ENCODE data around the gene ACTR2. TPM values are rescaled to one million over a fixed set of nuclear protein-coding genes. Genes with fewer than 3 reads are reported as not detected.

The ACTR2 gene
- total RNA-seq, 1 experiment from 2014 or later = 248 TPM

DNA sequence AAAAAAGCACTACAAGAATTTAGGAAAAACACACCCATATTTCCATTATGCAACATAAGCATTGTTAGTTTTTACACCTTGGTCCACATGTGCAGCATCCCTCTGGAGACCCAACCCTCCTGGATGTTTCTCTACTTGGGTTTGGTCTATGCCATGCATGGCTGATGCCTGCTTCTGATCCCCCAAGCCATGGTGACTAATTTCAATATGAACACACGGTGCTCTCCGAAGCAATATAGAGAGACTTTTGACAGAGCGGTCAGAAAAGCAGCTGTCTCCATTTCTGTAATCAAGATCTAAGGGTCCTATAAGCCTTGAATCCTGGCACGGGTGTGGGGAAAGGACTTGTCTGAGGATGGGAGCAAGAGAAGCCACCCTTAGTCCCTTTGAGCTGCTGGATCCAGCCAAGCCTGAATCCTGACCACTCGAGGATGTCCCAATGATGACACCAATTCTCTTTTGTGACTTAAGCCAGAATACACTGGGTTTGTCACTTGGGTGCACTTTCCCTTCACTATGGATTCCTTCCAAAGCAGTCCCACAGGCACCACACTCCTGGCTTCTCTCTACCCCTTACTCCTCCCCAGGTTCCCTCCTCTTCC, 91.5 kb downstream of the ACTR2 start:
- Mint-ChIP-seq H3K36me3 (ENCODE audit: insufficient read depth, unreplicated experiment) (peaks cover 58% of the 10 kb centered on the region), H3K4me3 (ENCODE audit: unreplicated experiment) (no peak overlapping the region), H3K27me3 (ENCODE audit: insufficient read depth, unreplicated experiment) (no peaks in the 10 kb centered on the region), H3K27ac (ENCODE audit: unreplicated experiment) (peak overlapping the region; percentile 60), H3K9me3 (ENCODE audit: unreplicated experiment) (no peaks in the 10 kb centered on the region), H3K4me1 (ENCODE audit: low read depth, unreplicated experiment) (peaks cover 16% of the 10 kb centered on the region)
- no peak for DNase-seq
- no peaks in the 10 kb centered on the region for H3K27me3 ChIP-seq (replicated peaks; ENCODE audit: control insufficient read depth, insufficient read depth, low read length)
- H3K4me3 ChIP-seq (ENCODE audit: low read depth, low read length) = no peak overlapping the region
- intact Hi-C loops (cut with micrococcal nuclease; ENCODE audit: unreplicated experiment) = loop anchor here (5.0 kb wide), 1 partner anchor 52 kb away; no protein-coding TSS in a partner anchor
- no peaks in the 10 kb centered on the region for H3K9me3 ChIP-seq
- BruUV-seq (replicated peaks) = no TSS peak
- TF ChIP-seq, protein P1, sequence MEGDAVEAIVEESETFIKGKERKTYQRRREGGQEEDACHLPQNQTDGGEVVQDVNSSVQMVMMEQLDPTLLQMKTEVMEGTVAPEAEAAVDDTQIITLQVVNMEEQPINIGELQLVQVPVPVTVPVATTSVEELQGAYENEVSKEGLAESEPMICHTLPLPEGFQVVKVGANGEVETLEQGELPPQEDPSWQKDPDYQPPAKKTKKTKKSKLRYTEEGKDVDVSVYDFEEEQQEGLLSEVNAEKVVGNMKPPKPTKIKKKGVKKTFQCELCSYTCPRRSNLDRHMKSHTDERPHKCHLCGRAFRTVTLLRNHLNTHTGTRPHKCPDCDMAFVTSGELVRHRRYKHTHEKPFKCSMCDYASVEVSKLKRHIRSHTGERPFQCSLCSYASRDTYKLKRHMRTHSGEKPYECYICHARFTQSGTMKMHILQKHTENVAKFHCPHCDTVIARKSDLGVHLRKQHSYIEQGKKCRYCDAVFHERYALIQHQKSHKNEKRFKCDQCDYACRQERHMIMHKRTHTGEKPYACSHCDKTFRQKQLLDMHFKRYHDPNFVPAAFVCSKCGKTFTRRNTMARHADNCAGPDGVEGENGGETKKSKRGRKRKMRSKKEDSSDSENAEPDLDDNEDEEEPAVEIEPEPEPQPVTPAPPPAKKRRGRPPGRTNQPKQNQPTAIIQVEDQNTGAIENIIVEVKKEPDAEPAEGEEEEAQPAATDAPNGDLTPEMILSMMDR (IDR thresholded peaks at IDR 0.05; ENCODE audit: insufficient read depth in 1 of 2, low read depth in 1 of 2, low read length in 1 of 2, severe bottlenecking in 1 of 2, unreplicated experiment in 1 of 2) = no peak
- CTCF ChIA-PET = interaction anchor here (1.6 to 2.0 kb wide), 2 partner anchors 54 to 209 kb away, joined by 3 to 8 read pairs; no protein-coding TSS in a partner anchor
- peaks cover 30% of the 10 kb centered on the region for H3K4me1 ChIP-seq
- peaks cover 4% of the 10 kb centered on the region for H3K36me3 ChIP-seq (ENCODE audit: control insufficient read depth, insufficient read depth, low read length)
- POLR2A ChIA-PET = no interaction called here

DNA sequence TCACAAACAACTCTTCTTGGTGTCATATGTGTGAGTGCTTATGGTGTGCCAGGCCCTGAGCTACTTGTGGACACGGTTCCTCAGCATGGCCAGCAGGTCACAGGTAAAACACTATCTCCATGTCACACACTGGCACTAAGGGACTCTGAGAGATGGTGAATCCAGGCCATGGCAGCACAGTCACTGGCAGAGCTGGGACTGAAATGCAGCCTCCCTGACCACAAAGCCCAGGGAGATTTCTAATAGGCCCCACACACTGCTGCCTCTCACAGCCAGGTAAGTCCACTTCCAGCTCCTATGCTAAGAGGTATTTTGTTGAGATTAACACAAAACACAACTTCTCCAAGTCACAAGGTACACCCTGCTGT, 92.0 kb downstream of the ACTR2 start:
- no peak for DNase-seq
- no peak overlapping the region for H3K4me3 Mint-ChIP-seq (ENCODE audit: unreplicated experiment)
- no TSS peak for BruUV-seq (replicated peaks)
- H3K4me1 Mint-ChIP-seq (ENCODE audit: low read depth, unreplicated experiment) = peaks cover 16% of the 10 kb centered on the region
- H3K27ac Mint-ChIP-seq (ENCODE audit: unreplicated experiment) = peak overlapping the region; percentile 60
- peaks cover 4% of the 10 kb centered on the region for H3K36me3 ChIP-seq (ENCODE audit: control insufficient read depth, insufficient read depth, low read length)
- intact Hi-C loops (cut with micrococcal nuclease; ENCODE audit: unreplicated experiment) = loop anchor here (5.0 kb wide), 2 partner anchors 43 to 52 kb away; no protein-coding TSS in a partner anchor
- POLR2A ChIA-PET = interaction anchor here (0.5 kb wide), 1 partner anchor 45 kb away, joined by 3 read pairs; no protein-coding TSS in a partner anchor
- TF ChIP-seq, protein P1 (IDR thresholded peaks at IDR 0.05; ENCODE audit: insufficient read depth in 1 of 2, low read depth in 1 of 2, low read length in 1 of 2, severe bottlenecking in 1 of 2, unreplicated experiment in 1 of 2) = no peak
- H3K4me3 ChIP-seq (ENCODE audit: low read depth, low read length) = no peak overlapping the region
- no peaks in the 10 kb centered on the region for H3K27me3 Mint-ChIP-seq (ENCODE audit: insufficient read depth, unreplicated experiment)
- CTCF ChIA-PET = interaction anchor here (0.8 to 2.0 kb wide), 6 partner anchors 43 to 208 kb away, joined by 3 to 8 read pairs (median 4); partner anchors contain the start of gene ACTR2
- H3K9me3 Mint-ChIP-seq (ENCODE audit: unreplicated experiment) = no peaks in the 10 kb centered on the region
- H3K4me1 ChIP-seq = peaks cover 30% of the 10 kb centered on the region
- no peaks in the 10 kb centered on the region for H3K27me3 ChIP-seq (replicated peaks; ENCODE audit: control insufficient read depth, insufficient read depth, low read length)
- peaks cover 58% of the 10 kb centered on the region for H3K36me3 Mint-ChIP-seq (ENCODE audit: insufficient read depth, unreplicated experiment)
- no peaks in the 10 kb centered on the region for H3K9me3 ChIP-seq

DNA sequence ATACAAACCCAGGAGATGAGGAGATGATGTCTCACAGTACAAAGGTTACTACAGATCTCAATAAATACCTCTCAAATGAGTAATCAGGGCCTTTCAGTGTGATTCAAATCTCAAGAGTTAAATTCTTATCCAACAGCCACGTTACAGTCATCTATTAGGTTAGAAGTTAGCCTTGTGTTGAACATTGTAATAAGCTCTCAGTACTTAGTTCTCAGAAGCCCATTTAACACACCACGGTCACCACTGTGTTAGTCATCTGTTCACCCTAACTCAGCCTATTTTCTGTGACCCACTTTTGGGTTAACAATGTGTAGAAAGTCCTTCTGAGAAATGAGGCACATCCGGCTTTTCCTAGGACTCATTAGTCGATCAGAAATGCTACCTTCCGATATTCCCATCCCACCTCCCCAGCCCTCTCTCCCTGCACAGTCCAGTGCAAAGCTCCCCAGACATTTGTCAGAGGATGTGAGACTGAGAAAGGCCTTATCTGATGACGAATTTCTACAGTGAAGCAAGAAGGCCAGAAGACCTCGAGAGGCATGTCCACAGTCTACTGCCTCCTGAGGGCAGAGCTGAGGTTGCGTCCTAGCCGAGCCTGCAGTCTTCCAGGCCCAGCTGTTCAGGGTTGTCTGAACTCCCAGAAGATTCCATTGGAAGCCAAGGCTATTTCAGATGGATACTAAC, 92.6 kb downstream of the ACTR2 start:
- Mint-ChIP-seq H3K36me3 (ENCODE audit: insufficient read depth, unreplicated experiment) (peaks cover 63% of the 10 kb centered on the region), H3K4me1 (ENCODE audit: low read depth, unreplicated experiment) (peaks cover 16% of the 10 kb centered on the region), H3K9me3 (ENCODE audit: unreplicated experiment) (no peaks in the 10 kb centered on the region), H3K4me3 (ENCODE audit: unreplicated experiment) (peak overlapping the region; percentile 57), H3K27ac (ENCODE audit: unreplicated experiment) (peak overlapping the region; percentile 81), H3K27me3 (ENCODE audit: insufficient read depth, unreplicated experiment) (no peaks in the 10 kb centered on the region)
- Histone ChIP-seq H3K4me1 (peaks cover 30% of the 10 kb centered on the region), H3K27me3 (replicated peaks; ENCODE audit: control insufficient read depth, insufficient read depth, low read length) (no peaks in the 10 kb centered on the region), H3K4me3 (ENCODE audit: low read depth, low read length) (no peak overlapping the region), H3K36me3 (ENCODE audit: control insufficient read depth, insufficient read depth, low read length) (peaks cover 2% of the 10 kb centered on the region), H3K9me3 (no peaks in the 10 kb centered on the region)
- CTCF ChIA-PET = interaction anchor here (0.6 to 2.0 kb wide), 7 partner anchors 36 to 208 kb away, joined by 3 to 8 read pairs (median 4); partner anchors contain the start of gene ACTR2
- TF ChIP-seq, protein P1 (IDR thresholded peaks at IDR 0.05; ENCODE audit: insufficient read depth in 1 of 2, low read depth in 1 of 2, low read length in 1 of 2, severe bottlenecking in 1 of 2, unreplicated experiment in 1 of 2) = peak; percentile 33 to 61
- intact Hi-C loops (cut with micrococcal nuclease; ENCODE audit: unreplicated experiment) = loop anchor here (5.0 kb wide), 1 partner anchor 42 kb away; no protein-coding TSS in a partner anchor
- BruUV-seq (replicated peaks) = TSS peak; percentile 17
- peak; percentile 69 to 80 for DNase-seq
- POLR2A ChIA-PET = interaction anchor here (0.5 kb wide), 1 partner anchor 46 kb away, joined by 3 read pairs; no protein-coding TSS in a partner anchor
